Hematopoietic multipotent progenitor cell treated with erythropoietin and hydrocortisone succinate and interleukin-3 and kit ligand, for 15 days (in vitro differentiated cells): ENCODE data around the gene ANG.
"Not testable (repeated sequence)": the region's sequence is repeated elsewhere in the genome, so short reads cannot be mapped to it uniquely, and the experiment has no call there.

Experiments used
- DNase-seq: peaks from one replicate; pipeline ENCODE4 v3.0.0-alpha.2; 2015; ENCODE audit warnings: low spot score

The ANG gene

GRCh38 chr14:20688167-20688839 is at the start of gene ANG:
Gene ANG, plus strand, starts transcription at chr14:20688764. Its CDS starts 4,801 bp downstream, at chr14:20693565.
- no peak for DNase-seq

- no peak for DNase-seq
These were observed 47.0 kb upstream of the ANG start, which contains the start of gene OR6S1 for GRCh38 chr14:20641591-20641990. Gene OR6S1, minus strand, starts transcription at chr14:20641691. Its CDS starts 0 bp downstream, at chr14:20641691.

- no peak for DNase-seq
These were observed 46.4 kb upstream of the ANG start for GRCh38 chr14:20642182-20642581.

GRCh38 chr14:20642755-20643154 is 45.8 kb upstream of the ANG start:
- not testable (repeated sequence) for DNase-seq

GRCh38 chr14:20644520-20644919 is 44.0 kb upstream of the ANG start:
- no peak for DNase-seq

GRCh38 chr14:20645481-20645880 is 43.1 kb upstream of the ANG start:
- DNase-seq: no peak

GRCh38 chr14:20652996-20653975 is 35.3 kb upstream of the ANG start:
- no peak for DNase-seq

- no peak for DNase-seq
These were observed 32.7 kb upstream of the ANG start for GRCh38 chr14:20655851-20656250.

GRCh38 chr14:20656274-20656673 is 32.3 kb upstream of the ANG start:
- no peak for DNase-seq

GRCh38 chr14:20657216-20658211 is 31.1 kb upstream of the ANG start:
- DNase-seq: no peak

- no peak for DNase-seq
These were observed 30.3 kb upstream of the ANG start for GRCh38 chr14:20658246-20658645.

- no peak for DNase-seq
These were observed 29.2 kb upstream of the ANG start for GRCh38 chr14:20659336-20659735.

- no peak for DNase-seq
These were observed 28.7 kb upstream of the ANG start for GRCh38 chr14:20659813-20660395.

- no peak for DNase-seq
These were observed 27.4 kb upstream of the ANG start for GRCh38 chr14:20661197-20661596.

GRCh38 chr14:20662968-20663732 is 25.4 kb upstream of the ANG start:
- DNase-seq: peak; percentile 17

GRCh38 chr14:20666400-20666961 is 22.1 kb upstream of the ANG start:
- not testable (repeated sequence) for DNase-seq

- no peak for DNase-seq
These were observed 20.6 kb upstream of the ANG start for GRCh38 chr14:20667957-20668356.

- no peak for DNase-seq
These were observed 19.6 kb upstream of the ANG start for GRCh38 chr14:20668969-20669368.

GRCh38 chr14:20671597-20672283 is 16.8 kb upstream of the ANG start:
- no peak for DNase-seq

- no peak for DNase-seq
These were observed 12.9 kb upstream of the ANG start for GRCh38 chr14:20675669-20676068.
